ENCODE results near the gene RAB3C. TPM values are rescaled to one million over a fixed set of nuclear protein-coding genes. Genes with fewer than 3 reads are reported as not detected.

Gene RAB3C
- polyA plus RNA-seq, 1 donor (not counting 4 experiments of a cell fraction or from before 2014, with no cell fraction given): not detected

- H3K9me3 ChIP-seq (ENCODE audit: control insufficient read depth, low read depth, low read length): no peaks in the 10 kb centered on the region
- no peaks in the 10 kb centered on the region for H3K4me1 ChIP-seq (ENCODE audit: control insufficient read depth, extremely low read depth, insufficient read depth, low read length)
- H3K27me3 ChIP-seq (ENCODE audit: control insufficient read depth, extremely low read depth, insufficient read depth, low read length): peaks cover 3% of the 10 kb centered on the region
- no peak for FAIRE-seq
- no peaks in the 10 kb centered on the region for H3K36me3 ChIP-seq (ENCODE audit: control insufficient read depth in 2 of 2, extremely low read depth in 1 of 2, insufficient read depth in 2 of 2, low read length in 2 of 2)
- DNase-seq (ENCODE audit: low read depth, low spot score): no peak
- dilution Hi-C loops (cut with MboI; ENCODE audit: extremely low pct_ligation_motif_present, low sequenced_read_pairs): no loop called here
- no peak overlapping the region for H3K27ac ChIP-seq (ENCODE audit: control insufficient read depth, insufficient read depth, low read length)
- no peak overlapping the region for H3K4me2 ChIP-seq (ENCODE audit: control insufficient read depth, extremely low read depth, insufficient read depth, low read depth, low read length)
- H4K20me1 ChIP-seq (ENCODE audit: control insufficient read depth, extremely low read depth, insufficient read depth, low read length): no peaks in the 10 kb centered on the region
- H3K9ac ChIP-seq (ENCODE audit: control insufficient read depth, extremely low read depth, insufficient read depth, low read length): no peak overlapping the region
- H3K9me1 ChIP-seq (ENCODE audit: control insufficient read depth, extremely low read depth, insufficient read depth, low read length): no peaks in the 10 kb centered on the region
- H2AFZ ChIP-seq (ENCODE audit: control insufficient read depth, low read length): no peak overlapping the region
- no peaks in the 10 kb centered on the region for H3K79me2 ChIP-seq (ENCODE audit: control insufficient read depth, insufficient read depth, low read length)
- H3K4me3 ChIP-seq (ENCODE audit: control insufficient read depth in 2 of 3, extremely low read depth in 1 of 3, insufficient read depth in 2 of 3, low read depth in 1 of 3, low read length in 3 of 3): no peak overlapping the region
- TF ChIP-seq, protein P1, sequence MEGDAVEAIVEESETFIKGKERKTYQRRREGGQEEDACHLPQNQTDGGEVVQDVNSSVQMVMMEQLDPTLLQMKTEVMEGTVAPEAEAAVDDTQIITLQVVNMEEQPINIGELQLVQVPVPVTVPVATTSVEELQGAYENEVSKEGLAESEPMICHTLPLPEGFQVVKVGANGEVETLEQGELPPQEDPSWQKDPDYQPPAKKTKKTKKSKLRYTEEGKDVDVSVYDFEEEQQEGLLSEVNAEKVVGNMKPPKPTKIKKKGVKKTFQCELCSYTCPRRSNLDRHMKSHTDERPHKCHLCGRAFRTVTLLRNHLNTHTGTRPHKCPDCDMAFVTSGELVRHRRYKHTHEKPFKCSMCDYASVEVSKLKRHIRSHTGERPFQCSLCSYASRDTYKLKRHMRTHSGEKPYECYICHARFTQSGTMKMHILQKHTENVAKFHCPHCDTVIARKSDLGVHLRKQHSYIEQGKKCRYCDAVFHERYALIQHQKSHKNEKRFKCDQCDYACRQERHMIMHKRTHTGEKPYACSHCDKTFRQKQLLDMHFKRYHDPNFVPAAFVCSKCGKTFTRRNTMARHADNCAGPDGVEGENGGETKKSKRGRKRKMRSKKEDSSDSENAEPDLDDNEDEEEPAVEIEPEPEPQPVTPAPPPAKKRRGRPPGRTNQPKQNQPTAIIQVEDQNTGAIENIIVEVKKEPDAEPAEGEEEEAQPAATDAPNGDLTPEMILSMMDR (optimal IDR thresholded peaks at IDR 0.05 in 1 of 3, IDR thresholded peaks at IDR 0.05 in 1 of 3, conservative IDR thresholded peaks at IDR 0.05 in 1 of 3; ENCODE audit: extremely low read depth in 1 of 3, insufficient read depth in 2 of 3, low read length in 3 of 3): no peak
- no peak for TF ChIP-seq EZH2 (IDR thresholded peaks at IDR 0.05; ENCODE audit: low read length)
Observed at GRCh38 chr5:58745350-58745749, 162.5 kb downstream of the RAB3C start.

GRCh38 chr5:58746321-58746720, 163.4 kb downstream of the RAB3C start:
- Histone ChIP-seq H4K20me1 (ENCODE audit: control insufficient read depth, extremely low read depth, insufficient read depth, low read length) (no peaks in the 10 kb centered on the region), H3K4me1 (ENCODE audit: control insufficient read depth, extremely low read depth, insufficient read depth, low read length) (no peaks in the 10 kb centered on the region), H3K9me3 (ENCODE audit: control insufficient read depth, low read depth, low read length) (no peaks in the 10 kb centered on the region), H3K4me3 (ENCODE audit: control insufficient read depth in 2 of 3, extremely low read depth in 1 of 3, insufficient read depth in 2 of 3, low read depth in 1 of 3, low read length in 3 of 3) (no peak overlapping the region), H3K9me1 (ENCODE audit: control insufficient read depth, extremely low read depth, insufficient read depth, low read length) (no peaks in the 10 kb centered on the region), H3K79me2 (ENCODE audit: control insufficient read depth, insufficient read depth, low read length) (no peaks in the 10 kb centered on the region), H3K36me3 (ENCODE audit: control insufficient read depth in 2 of 2, extremely low read depth in 1 of 2, insufficient read depth in 2 of 2, low read length in 2 of 2) (no peaks in the 10 kb centered on the region), H3K4me2 (ENCODE audit: control insufficient read depth, extremely low read depth, insufficient read depth, low read depth, low read length) (no peak overlapping the region), H2AFZ (ENCODE audit: control insufficient read depth, low read length) (no peak overlapping the region), H3K9ac (ENCODE audit: control insufficient read depth, extremely low read depth, insufficient read depth, low read length) (no peak overlapping the region), H3K27ac (ENCODE audit: control insufficient read depth, insufficient read depth, low read length) (no peak overlapping the region), H3K27me3 (ENCODE audit: control insufficient read depth, extremely low read depth, insufficient read depth, low read length) (peaks cover 3% of the 10 kb centered on the region)
- DNase-seq (ENCODE audit: low read depth, low spot score) (no peak), FAIRE-seq (no peak)
- TF ChIP-seq EZH2 (IDR thresholded peaks at IDR 0.05; ENCODE audit: low read length): no peak
- TF ChIP-seq, protein P1 (optimal IDR thresholded peaks at IDR 0.05 in 1 of 3, IDR thresholded peaks at IDR 0.05 in 1 of 3, conservative IDR thresholded peaks at IDR 0.05 in 1 of 3; ENCODE audit: extremely low read depth in 1 of 3, insufficient read depth in 2 of 3, low read length in 3 of 3): no peak
- dilution Hi-C loops (cut with MboI; ENCODE audit: extremely low pct_ligation_motif_present, low sequenced_read_pairs): no loop called here
